GM18873 (cell line): ENCODE measurements around the gene RBM10.
"Not testable (repeated sequence)": the region's sequence is repeated elsewhere in the genome, so short reads cannot be mapped to it uniquely, and the experiment has no call there.

ENCODE experiments used
- ATAC-seq: cut with Tn5 transposase; IDR thresholded peaks from one replicate; pipeline ENCODE4 v1.9.1; 2021; ENCODE audit warnings: mild to moderate bottlenecking, moderate library complexity, moderate number of reproducible peaks; ENCODE audit not compliant: unreplicated experiment, low FRiP score

Gene RBM10

GRCh38 chrX:47144626-47145394 is at the start of gene RBM10, which contains the start of gene NDUFB11:
TSS of gene RBM10 (plus strand) at chrX:47145221. CDS start at chrX:47147482, 2,261 bp downstream.
TSS of gene NDUFB11 (minus strand) at chrX:47144702. CDS start at chrX:47144679, 23 bp downstream.
- peak; percentile 82 for ATAC-seq

GRCh38 chrX:47097018-47097417 is 48.0 kb upstream of the RBM10 start:
- no peak for ATAC-seq

- ATAC-seq = no peak
Measured at GRCh38 chrX:47098338-47099094, 46.5 kb upstream of the RBM10 start.

- ATAC-seq = no peak
Measured at GRCh38 chrX:47101206-47101605, 43.8 kb upstream of the RBM10 start.

GRCh38 chrX:47110936-47111615 is 33.9 kb upstream of the RBM10 start:
- not testable (repeated sequence) for ATAC-seq

- ATAC-seq = no peak
Measured at GRCh38 chrX:47112316-47112954, 32.6 kb upstream of the RBM10 start.

- not testable (repeated sequence) for ATAC-seq
Measured at GRCh38 chrX:47116551-47117110, 28.4 kb upstream of the RBM10 start.

- not testable (repeated sequence) for ATAC-seq
Measured at GRCh38 chrX:47124466-47124865, 20.6 kb upstream of the RBM10 start.

GRCh38 chrX:47129157-47129898 is 15.7 kb upstream of the RBM10 start:
- ATAC-seq = peak; percentile 95

GRCh38 chrX:47129899-47130358 is 15.1 kb upstream of the RBM10 start:
- no peak for ATAC-seq

- ATAC-seq = no peak
Measured at GRCh38 chrX:47133493-47133892, 11.5 kb upstream of the RBM10 start.

- ATAC-seq = not testable (repeated sequence)
Measured at GRCh38 chrX:47135650-47136049, 9.4 kb upstream of the RBM10 start.

GRCh38 chrX:47138171-47138570 is 6.8 kb upstream of the RBM10 start:
- ATAC-seq = no peak

- peak; percentile 13 for ATAC-seq
Measured at GRCh38 chrX:47143894-47144625, 961 bp upstream of the RBM10 start.

GRCh38 chrX:47145395-47146120 is 537 bp downstream of the RBM10 start:
- ATAC-seq = no peak

GRCh38 chrX:47146121-47146935 is 1.3 kb downstream of the RBM10 start:
- no peak for ATAC-seq
